D721Med (cell line): ENCODE data around the gene EID1.

Source experiments
- DNase-seq: peaks from one replicate; pipeline ENCODE4 v3.0.0; 2011; ENCODE audit warnings: low spot score; ENCODE audit not compliant: insufficient read length
- FAIRE-seq: peaks from 2 replicates; lab custom pipeline; 2011; peaks lifted over from hg19 to GRCh38; lab: Jason Lieb, UNC
- CTCF ChIP-seq: IDR thresholded peaks from 2 replicates; pipeline ENCODE4 v1.5.1; 2012; ENCODE audit warnings: mild to moderate bottlenecking, control low read depth; ENCODE audit not compliant: insufficient read depth; ENCODE audit errors: missing control alignments

The EID1 gene

GRCh38 chr15:48913141-48913540, 35.2 kb downstream of the EID1 start:
- FAIRE-seq (no peak), DNase-seq (no peak)
- TF ChIP-seq CTCF, result no peak

- no peak for TF ChIP-seq CTCF
- DNase-seq, result no peak
- no peak for FAIRE-seq
Observed at GRCh38 chr15:48914717-48915116, 36.8 kb downstream of the EID1 start.

GRCh38 chr15:48915861-48916260, 37.9 kb downstream of the EID1 start:
- TF ChIP-seq CTCF, result no peak
- DNase-seq, result no peak
- no peak for FAIRE-seq

GRCh38 chr15:48916721-48917120, 38.8 kb downstream of the EID1 start:
- no peak for TF ChIP-seq CTCF
- FAIRE-seq, result no peak
- DNase-seq, result no peak

- FAIRE-seq, result no peak
Observed at GRCh38 chr15:48922046-48922445, 44.1 kb downstream of the EID1 start.

GRCh38 chr15:48924528-48925393, 46.8 kb downstream of the EID1 start:
- DNase-seq, result no peak
- TF ChIP-seq CTCF, result no peak
- no peak for FAIRE-seq

More at GRCh38 chr15:48922046-48922445, 44.1 kb downstream of the EID1 start:
- TF ChIP-seq CTCF, result no peak
- DNase-seq, result no peak

- FAIRE-seq (no peak), DNase-seq (no peak)
- no peak for TF ChIP-seq CTCF
Observed at GRCh38 chr15:48925714-48926223, 47.8 kb downstream of the EID1 start.
